Nephron progenitor cell (in vitro differentiated cells): Measurements from ENCODE around the gene VIPR2.

ENCODE experiments used
- DNase-seq: peaks from one replicate; pipeline ENCODE4 v3.0.0; 2021
- H3K27ac Mint-ChIP-seq: 2 replicates; pipeline ENCODE4 v1.8.0; 2021; ENCODE audit warnings: mild to moderate bottlenecking, moderate library complexity, mixed read lengths
- H3K27me3 Mint-ChIP-seq: 2 replicates; pipeline ENCODE4 v1.8.0; 2021; ENCODE audit warnings: mild to moderate bottlenecking, low read depth, mixed read lengths; ENCODE audit not compliant: poor library complexity
- H3K36me3 Mint-ChIP-seq: 2 replicates; pipeline ENCODE4 v1.8.0; 2021; ENCODE audit warnings: low read depth, mixed read lengths
- H3K4me1 Mint-ChIP-seq: 2 replicates; pipeline ENCODE4 v1.8.0; 2021; ENCODE audit warnings: mixed read lengths
- H3K4me3 Mint-ChIP-seq: 2 replicates; pipeline ENCODE4 v1.8.0; 2021; ENCODE audit warnings: mild to moderate bottlenecking, moderate library complexity, mixed read lengths
- H3K9me3 Mint-ChIP-seq: 2 replicates; pipeline ENCODE4 v1.8.0; 2021; ENCODE audit warnings: mild to moderate bottlenecking, moderate library complexity, mixed read lengths
- TF ChIP-seq, protein P1 (sequence below): fragments of 200-600 bp; sonication (generic); IDR thresholded peaks from 2 replicates; pipeline ENCODE4 v1.5.0; 2021; ENCODE audit warnings: antibody characterized with exemption

The VIPR2 gene

DNA sequence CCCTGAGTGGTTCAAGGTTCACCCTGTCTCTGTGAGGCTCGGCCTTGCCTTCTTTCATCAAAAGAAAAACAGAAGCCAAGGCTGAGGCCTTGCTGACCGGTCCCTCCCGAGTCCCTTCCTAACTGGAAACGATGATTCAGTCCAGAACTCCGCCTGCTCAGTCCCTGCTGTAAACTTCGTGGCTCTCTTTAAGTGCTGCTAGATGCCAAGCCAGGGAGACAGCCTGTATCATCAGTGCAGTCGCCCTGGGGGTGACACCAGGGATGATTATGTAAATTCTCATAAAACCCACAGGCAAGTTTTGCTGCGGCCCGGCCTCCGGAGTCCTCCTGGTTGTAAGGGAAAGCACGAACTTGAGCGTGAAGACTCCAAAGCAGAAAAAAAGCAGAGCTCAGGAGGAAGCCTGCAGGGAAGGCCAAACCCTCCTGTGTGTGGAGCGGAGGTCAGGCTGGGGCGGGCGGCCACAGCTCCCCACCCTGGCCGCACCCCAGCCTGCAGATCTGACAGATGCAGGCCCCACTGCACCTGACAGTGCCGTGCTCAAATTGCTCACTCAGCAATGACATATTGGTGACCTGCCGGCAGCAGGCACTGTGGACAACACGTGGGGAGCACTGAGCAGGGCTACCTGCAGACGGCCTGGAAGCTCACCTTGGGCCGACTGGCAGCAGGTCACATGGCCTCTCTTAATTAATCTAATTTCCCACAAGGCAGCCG, 164.9 kb downstream of the VIPR2 start:
- TF ChIP-seq, protein P1, sequence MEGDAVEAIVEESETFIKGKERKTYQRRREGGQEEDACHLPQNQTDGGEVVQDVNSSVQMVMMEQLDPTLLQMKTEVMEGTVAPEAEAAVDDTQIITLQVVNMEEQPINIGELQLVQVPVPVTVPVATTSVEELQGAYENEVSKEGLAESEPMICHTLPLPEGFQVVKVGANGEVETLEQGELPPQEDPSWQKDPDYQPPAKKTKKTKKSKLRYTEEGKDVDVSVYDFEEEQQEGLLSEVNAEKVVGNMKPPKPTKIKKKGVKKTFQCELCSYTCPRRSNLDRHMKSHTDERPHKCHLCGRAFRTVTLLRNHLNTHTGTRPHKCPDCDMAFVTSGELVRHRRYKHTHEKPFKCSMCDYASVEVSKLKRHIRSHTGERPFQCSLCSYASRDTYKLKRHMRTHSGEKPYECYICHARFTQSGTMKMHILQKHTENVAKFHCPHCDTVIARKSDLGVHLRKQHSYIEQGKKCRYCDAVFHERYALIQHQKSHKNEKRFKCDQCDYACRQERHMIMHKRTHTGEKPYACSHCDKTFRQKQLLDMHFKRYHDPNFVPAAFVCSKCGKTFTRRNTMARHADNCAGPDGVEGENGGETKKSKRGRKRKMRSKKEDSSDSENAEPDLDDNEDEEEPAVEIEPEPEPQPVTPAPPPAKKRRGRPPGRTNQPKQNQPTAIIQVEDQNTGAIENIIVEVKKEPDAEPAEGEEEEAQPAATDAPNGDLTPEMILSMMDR, result no peak
- DNase-seq, result no peak
- peaks cover 17% of the 10 kb centered on the region for H3K4me1 Mint-ChIP-seq
- H3K27ac Mint-ChIP-seq, result no peak overlapping the region
- H3K9me3 Mint-ChIP-seq, result peaks cover 61% of the 10 kb centered on the region
- H3K4me3 Mint-ChIP-seq, result no peak overlapping the region
- H3K36me3 Mint-ChIP-seq, result peaks cover 5% of the 10 kb centered on the region
- peaks cover 7% of the 10 kb centered on the region for H3K27me3 Mint-ChIP-seq

DNA sequence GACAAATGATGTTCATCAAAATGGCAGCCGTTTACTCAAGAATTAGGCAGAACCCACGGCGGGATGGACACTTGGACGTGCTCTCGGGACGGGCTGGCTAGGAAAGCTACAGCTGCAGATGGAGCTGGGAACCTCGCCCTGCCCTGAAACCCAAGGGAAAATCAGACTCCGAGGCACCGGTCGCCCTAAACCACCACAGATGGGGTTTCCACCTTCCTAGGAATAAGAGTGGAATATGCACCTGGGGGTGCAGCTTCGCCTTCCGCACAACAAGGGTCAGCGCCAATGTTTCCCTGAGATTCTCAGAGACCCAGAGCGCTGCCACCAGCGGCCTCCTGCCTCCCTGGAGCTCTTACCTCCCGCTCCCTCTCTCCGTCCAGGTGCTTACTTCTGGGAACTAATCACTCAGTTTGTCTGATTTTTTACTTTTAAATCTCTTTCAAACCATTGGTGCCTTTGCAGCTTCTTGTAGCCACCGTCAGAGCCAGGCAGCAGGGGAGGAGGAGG, 165.6 kb downstream of the VIPR2 start:
- H3K9me3 Mint-ChIP-seq, result peaks cover 56% of the 10 kb centered on the region
- H3K4me1 Mint-ChIP-seq, result peaks cover 19% of the 10 kb centered on the region
- H3K27me3 Mint-ChIP-seq, result peaks cover 7% of the 10 kb centered on the region
- DNase-seq, result no peak
- no peak overlapping the region for H3K27ac Mint-ChIP-seq
- no peak overlapping the region for H3K4me3 Mint-ChIP-seq
- TF ChIP-seq, protein P1, result no peak
- no peaks in the 10 kb centered on the region for H3K36me3 Mint-ChIP-seq
